H1 (cell line): ENCODE data around the gene TSHZ2. TPM values are rescaled to one million over a fixed set of nuclear protein-coding genes. Genes with fewer than 3 reads are reported as not detected.
A peak's percentile ranks its signal among the peaks of the same experiment; 100 is the strongest.

Experiments
- CTCF ChIA-PET: fragments of 300-600 bp; sonication (Branson Sonifier 250); formaldehyde crosslinking; loops from one replicate; lab custom pipeline; 2021; ENCODE audit not compliant: partially characterized antibody; lab: Charles Lee
- POLR2A ChIA-PET: fragments of 300-600 bp; sonication (Branson Sonifier 250); formaldehyde crosslinking; loops from one replicate; lab custom pipeline; 2021; ENCODE audit warnings: inconsistent platforms; ENCODE audit not compliant: partially characterized antibody; lab: Charles Lee
- DNase-seq, 2 experiments: peaks; one replicate each; pipeline versions ENCODE4 v3.0.0 to v3.0.0-alpha.2; 2010 to 2022; ENCODE audit warnings: low spot score in 2 of 2, low read depth in 1 of 2, mixed read lengths in 1 of 2
- FAIRE-seq: peaks from 2 replicates; lab custom pipeline; 2011; peaks lifted over from hg19 to GRCh38; lab: Jason Lieb, UNC
- H2AFZ ChIP-seq: 2 replicates; pipeline ENCODE4 v1.8.1; 2012; ENCODE audit warnings: low read length, inconsistent platforms
- H2AK5ac ChIP-seq: 2 replicates; pipeline ENCODE4 v1.6.1; 2013; ENCODE audit warnings: low read depth, low read length
- H2BK120ac ChIP-seq: replicated peaks from 2 replicates; pipeline ENCODE3; 2013; ENCODE audit warnings: low read depth, low read length, inconsistent platforms
- H2BK12ac ChIP-seq: 2 replicates; pipeline ENCODE4 v1.6.1; 2013; ENCODE audit warnings: low read depth, low read length
- H2BK15ac ChIP-seq: 2 replicates; pipeline ENCODE4 v1.6.1; 2013; ENCODE audit warnings: low read length
- H2BK20ac ChIP-seq: 2 replicates; pipeline ENCODE4 v1.6.1; 2013; ENCODE audit warnings: low read length
- H2BK5ac ChIP-seq: 2 replicates; pipeline ENCODE4 v1.6.1; 2013; ENCODE audit warnings: low read depth, low read length
- H3K14ac ChIP-seq: 2 replicates; pipeline ENCODE4 v1.6.1; 2013; ENCODE audit warnings: inconsistent platforms; ENCODE audit not compliant: insufficient read length
- H3K18ac ChIP-seq: 2 replicates; pipeline ENCODE4 v1.6.1; 2013; ENCODE audit warnings: low read length; ENCODE audit errors: extremely low read depth
- H3K23ac ChIP-seq: 2 replicates; pipeline ENCODE4 v1.6.1; 2013; ENCODE audit warnings: inconsistent platforms; ENCODE audit not compliant: insufficient read length
- H3K23me2 ChIP-seq: 2 replicates; pipeline ENCODE4 v1.6.1; 2013; ENCODE audit warnings: low read depth, low read length
- H3K27ac ChIP-seq: 2 replicates; pipeline ENCODE4 v1.6.1; 2011; ENCODE audit warnings: low read depth, low read length, inconsistent platforms
- H3K27me3 ChIP-seq, 4 experiments: replicated peaks in 1 of 4; 1 replicate in 1 of 4; 2 replicates in 3 of 4; pipeline versions ENCODE4 v1.6.1 to v1.8.1; 2011 to 2013; ENCODE audit warnings: low read length in 3 of 4, mild to moderate bottlenecking in 3 of 4, inconsistent platforms in 2 of 4, mixed read lengths in 2 of 4, moderate library complexity in 1 of 4; ENCODE audit not compliant: control insufficient read depth in 3 of 4, insufficient read depth in 3 of 4; ENCODE audit errors: extremely low read depth in 1 of 4
- H3K36me3 ChIP-seq, 4 experiments: 2 replicates each; pipeline versions ENCODE4 v1.6.1 to v1.8.1; 2011 to 2013; ENCODE audit warnings: mild to moderate bottlenecking in 4 of 4, low read length in 3 of 4, moderate library complexity in 2 of 4, control low read depth in 1 of 4, inconsistent platforms in 1 of 4; ENCODE audit not compliant: insufficient read depth in 4 of 4, control insufficient read depth in 2 of 4
- H3K4ac ChIP-seq: replicated peaks from 2 replicates; pipeline ENCODE3; 2013; ENCODE audit warnings: low read length, low read depth, mixed read lengths, inconsistent platforms; ENCODE audit not compliant: insufficient read length
- H3K4me1 ChIP-seq, 4 experiments: replicated peaks in 1 of 4; 1 replicate in 1 of 4; 2 replicates in 3 of 4; pipeline versions ENCODE4 v1.6.1 to v1.8.1; 2011 to 2013; ENCODE audit warnings: low read length in 3 of 4, inconsistent platforms in 2 of 4, mixed read lengths in 1 of 4; ENCODE audit not compliant: insufficient read depth in 4 of 4, control insufficient read depth in 3 of 4
- H3K4me2 ChIP-seq, 2 experiments: 2 replicates each; pipeline versions ENCODE4 v1.6.1 to v1.8.1; 2011 to 2013; ENCODE audit warnings: low read depth in 2 of 2, low read length in 2 of 2, control low read depth in 1 of 2, inconsistent platforms in 1 of 2, mild to moderate bottlenecking in 1 of 2; ENCODE audit not compliant: insufficient read depth in 1 of 2
- H3K4me3 ChIP-seq, 4 experiments: fragments of 200-600, 300-600 bp in 1 of 4; sonication (generic), shearing (Covaris generic), sonication (Bioruptor Twin) in 1 of 4; 2 replicates each; pipeline versions ENCODE4 v1.5.1 to v1.8.1; 2011 to 2016; ENCODE audit warnings: low read length in 4 of 4, low read depth in 3 of 4, control low read depth in 2 of 4, inconsistent platforms in 2 of 4, mild to moderate bottlenecking in 2 of 4, mixed read lengths in 1 of 4, moderate library complexity in 1 of 4; ENCODE audit not compliant: insufficient read depth in 2 of 4; ENCODE audit errors: extremely low read depth in 1 of 4
- H3K56ac ChIP-seq: replicated peaks from 2 replicates; pipeline ENCODE3; 2013; ENCODE audit warnings: low read depth, mild to moderate bottlenecking, mixed read lengths, low read length, inconsistent platforms; ENCODE audit not compliant: insufficient read length
- H3K79me1 ChIP-seq: 2 replicates; pipeline ENCODE4 v1.6.1; 2013; ENCODE audit warnings: low read depth, low read length, control low read depth
- H3K79me2 ChIP-seq, 2 experiments: 2 replicates each; pipeline versions ENCODE4 v1.6.1 to v1.8.1; 2012 to 2013; ENCODE audit warnings: low read length in 2 of 2, mild to moderate bottlenecking in 2 of 2, inconsistent platforms in 1 of 2; ENCODE audit not compliant: insufficient read depth in 2 of 2, control insufficient read depth in 1 of 2
- H3K9ac ChIP-seq, 4 experiments: replicated peaks in 1 of 4; 1 replicate in 1 of 4; 2 replicates in 3 of 4; pipeline versions ENCODE4 v1.6.1 to v1.8.1; 2011 to 2013; ENCODE audit warnings: low read depth in 3 of 4, low read length in 3 of 4, control low read depth in 2 of 4, mild to moderate bottlenecking in 2 of 4, moderate library complexity in 2 of 4, inconsistent platforms in 1 of 4; ENCODE audit errors: extremely low read depth in 1 of 4
- H3K9me3 ChIP-seq, 2 experiments: 2 replicates each; pipeline versions ENCODE4 v1.6.1 to v1.8.1; 2012 to 2013; ENCODE audit warnings: mild to moderate bottlenecking in 2 of 2, moderate library complexity in 2 of 2, control low read depth in 1 of 2, inconsistent platforms in 1 of 2, low read depth in 1 of 2, low read length in 1 of 2, mixed read lengths in 1 of 2; ENCODE audit not compliant: insufficient read depth in 2 of 2
- H4K20me1 ChIP-seq, 2 experiments: replicated peaks in 1 of 2; 2 replicates each; pipeline versions ENCODE3 to v1.8.1; 2011 to 2013; ENCODE audit warnings: inconsistent platforms in 2 of 2, low read length in 2 of 2, mild to moderate bottlenecking in 1 of 2; ENCODE audit not compliant: insufficient read depth in 2 of 2, control insufficient read depth in 1 of 2
- H4K5ac ChIP-seq: 2 replicates; pipeline ENCODE4 v1.6.1; 2013; ENCODE audit warnings: low read length, low read depth, mixed read lengths, inconsistent platforms; ENCODE audit not compliant: insufficient read length
- H4K8ac ChIP-seq: 2 replicates; pipeline ENCODE4 v1.8.0; 2013; ENCODE audit warnings: mild to moderate bottlenecking, moderate library complexity, low read length, inconsistent platforms; ENCODE audit not compliant: insufficient read depth; ENCODE audit errors: extremely low read depth
- H4K91ac ChIP-seq: replicated peaks from 2 replicates; pipeline ENCODE3; 2013; ENCODE audit warnings: low read length, mixed read lengths, inconsistent platforms; ENCODE audit not compliant: insufficient read length
- BRCA1 ChIP-seq: IDR thresholded peaks from 2 replicates; pipeline ENCODE4 v1.6.1; 2012; ENCODE audit warnings: low read depth, low read length, improper control_type of control experiment
- GABPA ChIP-seq: IDR thresholded peaks from 2 replicates; pipeline ENCODE4 v1.6.1; 2011; ENCODE audit warnings: mild to moderate bottlenecking, low read length, moderate library complexity, borderline replicate concordance; ENCODE audit not compliant: insufficient read depth
- HDAC6 ChIP-seq: IDR thresholded peaks from one replicate; pipeline ENCODE4 v1.7.1; 2012; ENCODE audit warnings: low read depth, mild to moderate bottlenecking, inconsistent platforms, low read length, moderate library complexity
- POLR2A ChIP-seq, 2 experiments: IDR thresholded peaks; 1 replicate in 1 of 2; 2 replicates in 1 of 2; pipeline ENCODE4 v1.6.1; 2011; ENCODE audit warnings: low read depth in 2 of 2, low read length in 2 of 2, mild to moderate bottlenecking in 2 of 2; ENCODE audit errors: control extremely low read depth in 1 of 2
- POU5F1 ChIP-seq: IDR thresholded peaks from 2 replicates; pipeline ENCODE4 v1.6.1; 2011; ENCODE audit warnings: low read depth, mild to moderate bottlenecking, low read length, moderate library complexity
- RFX5 ChIP-seq: IDR thresholded peaks from 2 replicates; pipeline ENCODE4 v1.6.1; 2011; ENCODE audit warnings: low read depth, low read length, improper control_type of control experiment, borderline replicate concordance
- WGBS, 2 experiments: shearing (Covaris generic) in 1 of 2; methylation state at CpG; one replicate each; pipeline versions ENCODE4 v1.1.6 to v1.1.7; 2013 to 2015; ENCODE audit warnings: low lambda C conversion rate in 2 of 2, mixed read lengths in 2 of 2, inconsistent platforms in 1 of 2, low coverage in 1 of 2, missing lambda C conversion rate in 1 of 2; ENCODE audit not compliant: insufficient replicate concordance in 2 of 2, insufficient coverage in 1 of 2, insufficient read length in 1 of 2; ENCODE audit errors: extremely low coverage in 1 of 2, missing lambda C conversion rate in 1 of 2; 5-methylcytosine and 5-hydroxymethylcytosine counted together
- polyA plus RNA-seq, 7 experiments: library from polyadenylated mRNA; depleted of rRNA in 3 of 7; stranded (reverse) in 5 of 7; unstranded in 2 of 7; fragments of >200 nt in 5 of 7; fragments of 200-250 nt in 2 of 7; gene quantifications; 1 replicate in 5 of 7; 2 replicates in 1 of 7; 4 replicates in 1 of 7; pipeline versions ENCODE4 v1.2.1 to v1.2.3, GENCODE V29; 2011 to 2013; ENCODE audit warnings: missing spikeins in 2 of 7, mixed read lengths in 2 of 7
- total RNA-seq: library from RNA; stranded (reverse); fragmentation: NEBNext Ultra II Directional; extraction: Animal tissue kit (Norgen Biotek cat#: 25700); gene quantifications from 2 replicates; pipeline ENCODE4 v1.2.1, GENCODE V29; 2021

The TSHZ2 gene
- total and polyA plus RNA-seq, 2 of the 8 experiments (the other 6 are each of a cell fraction or from before 2014, with no cell fraction given): 0.14 to 0.30 TPM

GRCh38 chr20:53489528-53489927 lies 517.4 kb downstream of the TSHZ2 start:
- Histone ChIP-seq H4K91ac (no peak overlapping the region), H3K4me3 (no peak overlapping the region), H4K20me1 (no peaks in the 10 kb centered on the region), H3K79me1 (no peaks in the 10 kb centered on the region), H4K5ac (no peak overlapping the region), H3K4me1 (no peaks in the 10 kb centered on the region), H3K27ac (no peak overlapping the region), H2BK120ac (no peak overlapping the region), H3K23ac (no peak overlapping the region), H2BK12ac (no peak overlapping the region), H3K18ac (no peak overlapping the region), H4K8ac (no peak overlapping the region), H3K79me2 (no peaks in the 10 kb centered on the region), H2BK20ac (no peak overlapping the region), H2BK15ac (no peak overlapping the region), H3K9me3 (no peaks in the 10 kb centered on the region), H2AK5ac (no peak overlapping the region), H2AFZ (no peak overlapping the region), H3K36me3 (no peaks in the 10 kb centered on the region), H3K56ac (no peak overlapping the region), H3K14ac (no peak overlapping the region), H3K4me2 (no peak overlapping the region), H2BK5ac (no peak overlapping the region), H3K9ac (no peak overlapping the region), H3K4ac (no peak overlapping the region), H3K23me2 (no peaks in the 10 kb centered on the region), H3K27me3 (no peaks in the 10 kb centered on the region)
- WGBS, 2 experiments: 90 to 100% methylated on average over 1 to 5 of the region's 5 CpGs
- FAIRE-seq: no peak
- DNase-seq: no peak
- POLR2A ChIA-PET: no interaction called here
- CTCF ChIA-PET: interaction anchor here (1.1 kb wide), 1 partner anchor 23 kb away, joined by 4 read pairs; no protein-coding TSS in a partner anchor
- no peak for TF ChIP-seq BRCA1
- TF ChIP-seq POLR2A (IDR thresholded peaks at IDR 0.05; ENCODE audit: control extremely low read depth in 1 of 2, low read depth in 2 of 2, low read length in 2 of 2): no peak
- TF ChIP-seq POU5F1: no peak
- TF ChIP-seq RFX5: peak; percentile 60
- no peak for TF ChIP-seq HDAC6
- no peak for TF ChIP-seq GABPA
